Small intestine (tissue), 7 donors: Measurements from ENCODE around the gene IDH3G. TPM values are rescaled to one million over a fixed set of nuclear protein-coding genes. Genes with fewer than 3 reads are reported as not detected.

Source experiments
- DNase-seq, 2 donors: peaks; one replicate each; pipeline versions ENCODE4 v3.0.0 to v3.0.0-alpha.2; 2013
- FAIRE-seq: peaks from 2 replicates; lab custom pipeline; 2012; peaks lifted over from hg19 to GRCh38; lab: Jason Lieb, UNC
- H3K27ac ChIP-seq, 3 donors: one replicate each; pipeline ENCODE4 v1.5.1; 2013; ENCODE audit warnings: low read length in 2 of 3, mild to moderate bottlenecking in 2 of 3, control low read depth in 1 of 3, inconsistent platforms in 1 of 3, low read depth in 1 of 3, moderate library complexity in 1 of 3
- H3K27me3 ChIP-seq, 3 donors: one replicate each; pipeline ENCODE4 v1.6.1; 2013; ENCODE audit warnings: low read length in 3 of 3, inconsistent platforms in 1 of 3; ENCODE audit not compliant: control insufficient read depth in 3 of 3, insufficient read depth in 3 of 3
- H3K36me3 ChIP-seq, 3 donors: one replicate each; pipeline ENCODE4 v1.6.1; 2013; ENCODE audit warnings: low read length in 3 of 3, inconsistent platforms in 1 of 3, low read depth in 1 of 3, mild to moderate bottlenecking in 1 of 3, moderate library complexity in 1 of 3; ENCODE audit not compliant: control insufficient read depth in 3 of 3, insufficient read depth in 2 of 3
- H3K4me1 ChIP-seq, 3 donors: one replicate each; pipeline ENCODE4 v1.6.1; 2013; ENCODE audit warnings: low read length in 2 of 3, inconsistent platforms in 1 of 3, low read depth in 1 of 3, mild to moderate bottlenecking in 1 of 3, moderate library complexity in 1 of 3; ENCODE audit not compliant: control insufficient read depth in 3 of 3, insufficient read depth in 2 of 3
- H3K4me3 ChIP-seq, 3 donors: one replicate each; pipeline ENCODE4 v1.5.1; 2013; ENCODE audit warnings: low read length in 3 of 3, control low read depth in 1 of 3, inconsistent platforms in 1 of 3, low read depth in 1 of 3, mild to moderate bottlenecking in 1 of 3, moderate library complexity in 1 of 3
- H3K9me3 ChIP-seq, 2 donors: one replicate each; pipeline ENCODE4 v1.6.1; 2013; ENCODE audit warnings: low read depth in 1 of 2, low read length in 1 of 2; ENCODE audit not compliant: control insufficient read depth in 2 of 2, insufficient read depth in 1 of 2
- WGBS, 3 donors: extraction: QIAGEN DNeasy Blood & Tissue Kit; methylation state at CpG; one replicate each; pipeline ENCODE4 v1.1.7; 2013; 5-methylcytosine and 5-hydroxymethylcytosine counted together
- polyA plus RNA-seq, 4 donors: library from polyadenylated mRNA; stranded (reverse) in 3 of 4; unstranded in 1 of 4; fragments of 200-250 nt in 3 of 4; fragments of 120-200 nt in 1 of 4; gene quantifications; one replicate each; pipeline versions ENCODE4 v1.2.1 to v1.2.3, GENCODE V29; 2013
- donor health status: healthy with polysubstance abuse.
- donor health status: control.
- donor health status: control.
- donor health status: Bipolar disorder and iron deficiency.
- donor health status: healthy.

The IDH3G gene
- polyA plus RNA-seq, 4 donors: 59.9 to 114 (median 85.5) TPM

DNA sequence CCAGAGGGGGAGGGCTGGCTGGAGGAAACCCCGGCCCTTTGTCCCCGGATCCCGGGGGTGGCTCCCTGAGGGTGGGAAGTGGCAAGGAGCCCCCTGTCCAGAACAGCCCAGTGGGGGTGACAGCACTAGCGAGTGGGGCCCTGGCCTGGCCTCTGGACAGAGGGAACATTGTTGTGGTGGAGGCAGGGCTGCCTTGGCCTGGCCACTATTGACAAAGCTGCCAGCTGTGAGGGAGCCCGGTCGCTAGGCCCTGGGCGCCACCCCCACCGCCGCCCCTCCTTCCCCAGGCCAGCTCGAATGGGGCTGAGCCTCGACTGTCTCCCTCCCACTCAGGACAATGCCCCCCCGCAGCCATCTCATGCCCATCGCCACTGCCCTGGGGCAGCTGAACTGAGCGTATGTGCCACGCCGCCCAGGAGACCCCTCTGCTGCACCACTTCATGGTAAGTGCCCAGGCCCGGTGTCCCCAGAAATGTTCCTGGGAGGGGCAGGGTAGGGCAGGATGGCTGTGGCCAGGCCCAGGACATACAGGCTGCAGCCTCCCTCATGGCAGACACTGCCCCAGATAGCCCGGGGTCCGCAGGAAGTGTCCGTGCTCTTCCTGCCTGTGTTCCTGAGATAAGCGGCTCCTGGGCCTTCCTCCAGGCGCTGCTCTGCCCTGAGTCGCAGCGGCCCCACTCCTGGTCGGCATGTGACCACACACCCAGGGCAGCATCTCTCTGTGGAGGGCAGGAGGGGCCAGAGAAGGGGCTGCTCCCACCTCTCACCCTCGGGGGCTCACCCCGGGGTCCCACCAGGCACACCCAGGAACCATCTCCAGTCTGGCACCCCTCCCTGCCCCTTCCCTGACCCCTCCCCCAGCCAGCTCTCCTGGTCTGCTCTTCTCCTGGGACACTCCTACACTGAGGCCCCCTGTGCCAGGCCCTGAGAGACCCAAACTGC, 28.8 kb downstream of the IDH3G start:
- no peak for FAIRE-seq
- H3K9me3 ChIP-seq: no peaks in the 10 kb centered on the region
- H3K4me3 ChIP-seq: no peak overlapping the region
- no peaks in the 10 kb centered on the region for H3K36me3 ChIP-seq
- no peaks in the 10 kb centered on the region for H3K4me1 ChIP-seq
- WGBS, 3 donors: 67 to 83% (median 80%) methylated on average over 8 to 27 of the region's 27 CpGs
- H3K27ac ChIP-seq: peak overlapping the region in 2 of 3 donors; percentile 24 to 38
- no peak for DNase-seq
- H3K27me3 ChIP-seq: no peaks in the 10 kb centered on the region

DNA sequence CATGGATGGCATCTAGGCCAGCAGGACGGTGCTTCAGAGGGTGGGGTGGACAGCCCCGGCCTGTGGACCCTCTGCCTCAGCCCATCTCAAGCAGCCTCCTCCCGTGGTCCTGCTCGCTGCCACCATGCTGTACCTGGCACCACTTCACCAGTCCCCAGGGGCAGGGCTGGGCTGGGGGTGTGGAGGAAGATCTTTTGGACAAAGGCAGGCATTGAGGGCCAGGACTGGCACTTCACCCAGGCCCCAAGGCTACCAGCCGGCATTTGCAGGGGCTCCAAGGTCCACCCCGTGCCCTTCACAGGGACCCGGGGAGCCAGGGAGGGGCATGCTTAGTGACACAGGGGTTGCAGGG, 29.4 kb downstream of the IDH3G start:
- Histone ChIP-seq H3K4me3 (no peak overlapping the region), H3K9me3 (no peaks in the 10 kb centered on the region), H3K27ac (peak overlapping the region in 1 of 3 donors; percentile 9), H3K4me1 (no peaks in the 10 kb centered on the region), H3K36me3 (no peaks in the 10 kb centered on the region), H3K27me3 (no peaks in the 10 kb centered on the region)
- FAIRE-seq: no peak
- DNase-seq: no peak
- 29 to 86% (median 76%) methylated on average over 3 to 7 of the region's 7 CpGs for WGBS, 3 donors

DNA sequence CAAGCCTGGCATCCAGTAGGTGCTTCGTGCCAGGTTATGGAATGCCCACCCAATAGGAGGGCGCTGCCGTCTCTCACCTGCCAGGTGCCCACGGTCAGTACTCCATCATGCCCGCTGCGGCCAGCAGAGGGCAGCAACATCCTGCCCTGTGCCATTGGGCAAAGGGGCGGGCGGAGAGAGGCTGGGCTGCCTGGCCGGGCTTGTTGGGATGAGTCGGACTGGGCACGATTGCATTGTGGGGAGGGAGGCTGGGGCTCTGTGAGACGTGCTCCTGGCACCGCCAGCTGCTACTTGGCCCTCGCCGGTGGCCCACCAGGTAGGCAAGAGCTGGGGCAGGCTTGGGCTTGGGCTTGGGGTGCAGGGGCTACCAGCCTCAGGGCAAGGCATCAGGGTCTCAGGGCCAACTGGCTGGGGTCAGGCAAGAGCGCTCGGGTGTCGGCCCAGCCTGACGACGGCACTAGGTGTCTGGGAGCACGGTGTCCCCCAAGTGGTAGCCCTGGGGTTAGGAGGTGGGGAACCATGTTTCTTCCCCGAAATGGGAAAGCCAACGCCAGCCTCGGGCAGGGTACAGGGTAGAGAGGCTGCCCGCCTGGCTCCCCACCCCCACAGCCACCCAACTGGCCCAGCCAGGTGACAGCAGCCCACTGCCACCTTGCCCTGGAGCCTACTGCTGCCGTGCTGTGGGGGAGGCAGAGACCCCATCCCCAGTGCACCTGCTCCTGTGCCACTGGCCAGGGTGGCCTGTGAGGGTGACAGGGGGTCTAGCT, 30.0 kb downstream of the IDH3G start, which contains the start of gene PLXNB3:
Gene PLXNB3 (plus strand): TSS at position 261 of the 767 bp plus-strand sequence. CDS start 1,287 bp downstream, outside the sequence.
- FAIRE-seq: no peak
- Histone ChIP-seq H3K4me1 (no peaks in the 10 kb centered on the region), H3K4me3 (no peak within 1 kb of the TSS), H3K36me3 (no peaks in the 10 kb centered on the region), H3K27ac (peak within 1 kb of the TSS in 1 of 3 donors; percentile 9), H3K27me3 (no peaks in the 10 kb centered on the region), H3K9me3 (no peaks in the 10 kb centered on the region)
- 15 to 33% (median 29%) methylated on average over 17 to 26 of the region's 26 CpGs for WGBS, 3 donors
- peak; percentile 68 to 72 for DNase-seq

DNA sequence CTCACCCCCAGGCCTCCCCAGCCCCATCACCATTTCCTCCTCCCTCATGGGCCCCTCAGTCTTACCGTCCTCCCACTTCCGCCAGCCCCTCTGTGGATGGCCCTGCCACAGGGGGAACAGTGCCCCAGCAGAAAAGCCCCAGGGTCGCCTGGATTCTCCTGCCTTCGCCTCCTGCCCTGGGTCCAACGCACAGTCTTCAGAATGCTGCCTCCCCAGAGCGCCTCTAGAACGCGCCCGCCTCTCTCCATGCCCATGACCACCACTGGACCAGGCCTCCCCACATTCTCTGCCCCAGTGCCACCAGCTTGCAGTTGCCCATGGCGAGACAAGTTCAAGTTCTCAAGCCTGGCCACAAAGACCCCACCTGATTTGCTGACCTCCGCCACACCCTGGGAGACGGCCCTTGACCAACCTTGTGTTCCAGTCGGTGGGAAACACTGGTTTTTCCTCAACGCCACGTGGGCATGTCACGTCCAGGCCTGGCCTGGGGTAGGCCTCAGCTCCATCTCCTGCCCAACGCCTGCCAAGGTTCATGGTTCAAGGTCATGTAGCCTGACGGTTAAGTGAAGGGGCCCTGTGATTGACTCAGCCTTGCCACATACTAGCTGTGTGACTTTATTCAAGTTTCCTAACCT, 30.8 kb downstream of the IDH3G start:
- no peak overlapping the region for H3K4me3 ChIP-seq
- no peak overlapping the region for H3K27ac ChIP-seq
- DNase-seq: no peak
- H3K27me3 ChIP-seq: no peaks in the 10 kb centered on the region
- H3K9me3 ChIP-seq: no peaks in the 10 kb centered on the region
- H3K4me1 ChIP-seq: no peaks in the 10 kb centered on the region
- no peak for FAIRE-seq
- H3K36me3 ChIP-seq: no peaks in the 10 kb centered on the region
- WGBS, 3 donors: 70 to 86% (median 74%) methylated on average over 12 to 18 of the region's 18 CpGs

DNA sequence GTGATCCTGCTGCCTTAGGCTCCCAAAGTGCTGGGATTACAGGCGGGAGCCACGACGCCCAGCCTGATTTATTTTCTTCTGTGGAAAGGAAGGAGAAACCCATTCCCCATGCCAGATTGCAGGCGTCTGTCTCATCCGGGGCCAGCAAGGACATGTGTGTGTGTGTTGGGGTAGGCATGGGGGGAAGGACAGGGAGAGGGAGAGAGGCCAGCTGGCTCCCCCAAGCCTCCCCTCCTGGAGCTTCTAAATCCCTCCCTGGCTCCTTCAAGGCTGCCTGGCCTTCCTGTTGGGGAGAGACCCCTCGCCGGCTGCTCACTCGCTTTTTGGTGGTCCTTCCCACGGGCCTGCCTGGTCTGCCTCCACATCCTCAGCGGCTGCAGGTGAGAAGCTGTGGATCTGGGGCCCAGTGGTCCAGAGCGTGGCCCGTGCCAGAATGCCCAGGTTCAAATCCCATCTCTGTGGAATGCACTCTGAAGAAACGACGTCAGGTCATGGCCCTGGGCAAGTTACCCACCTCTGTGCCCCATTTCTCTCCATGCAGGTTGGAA, 31.5 kb downstream of the IDH3G start:
- FAIRE-seq (no peak), DNase-seq (no peak)
- no peak overlapping the region for H3K27ac ChIP-seq
- no peaks in the 10 kb centered on the region for H3K27me3 ChIP-seq
- H3K36me3 ChIP-seq: no peaks in the 10 kb centered on the region
- H3K4me3 ChIP-seq: no peak overlapping the region
- no peaks in the 10 kb centered on the region for H3K4me1 ChIP-seq
- no peaks in the 10 kb centered on the region for H3K9me3 ChIP-seq
- 83 to 87% (median 84%) methylated on average over 12 to 14 of the region's 14 CpGs for WGBS, 3 donors

DNA sequence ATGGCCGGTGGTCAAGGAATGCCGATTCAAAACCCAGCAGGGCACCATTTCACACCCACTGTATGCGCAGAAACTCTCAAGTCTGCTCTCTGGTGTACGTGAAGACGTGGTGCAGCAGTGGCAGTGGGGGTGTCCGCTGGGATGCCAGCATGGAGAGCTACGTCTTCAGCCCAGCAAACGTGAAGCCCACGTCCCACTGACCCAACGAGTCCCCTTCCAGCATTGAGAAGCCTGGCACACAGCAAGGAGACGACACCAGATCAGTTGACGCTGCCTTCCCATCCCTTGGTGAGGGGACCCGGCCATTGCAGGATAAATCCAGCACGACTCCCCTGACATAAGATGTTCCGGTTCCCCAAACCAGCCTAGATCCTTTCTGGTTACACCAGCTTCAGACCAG, 32.3 kb downstream of the IDH3G start:
- Histone ChIP-seq H3K4me3 (no peak overlapping the region), H3K27ac (no peak overlapping the region), H3K27me3 (no peaks in the 10 kb centered on the region), H3K4me1 (no peaks in the 10 kb centered on the region), H3K9me3 (no peaks in the 10 kb centered on the region), H3K36me3 (no peaks in the 10 kb centered on the region)
- no peak for DNase-seq
- no peak for FAIRE-seq
- WGBS, 3 donors: 83 to 86% (median 84%) methylated on average over 14 to 15 of the region's 15 CpGs

DNA sequence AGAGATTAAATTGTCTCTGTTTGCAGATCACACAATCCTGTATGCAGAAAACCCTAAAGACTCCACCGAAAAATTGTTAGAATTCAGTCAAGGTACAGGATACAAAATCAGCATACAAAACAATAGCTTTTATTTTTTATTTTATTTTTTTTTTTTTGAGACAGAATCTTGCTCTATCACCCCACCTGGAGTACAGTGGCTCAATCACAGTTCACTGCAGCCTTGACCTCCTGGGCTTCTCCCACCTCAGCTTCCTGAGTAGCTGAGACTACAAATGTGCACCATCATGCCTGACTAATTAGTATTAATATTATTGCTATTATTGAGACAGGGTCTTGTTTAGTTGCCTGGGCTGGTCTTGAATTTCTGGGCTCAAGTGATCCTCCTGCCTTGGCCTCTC, 39.0 kb downstream of the IDH3G start:
- Histone ChIP-seq H3K4me1 (no peaks in the 10 kb centered on the region), H3K36me3 (no peaks in the 10 kb centered on the region), H3K27me3 (no peaks in the 10 kb centered on the region), H3K27ac (no peak overlapping the region), H3K4me3 (no peak overlapping the region), H3K9me3 (no peaks in the 10 kb centered on the region)
- DNase-seq: no peak
- no peak for FAIRE-seq
- 73 to 91% (median 90%) methylated on average over 1 of the region's 1 CpG for WGBS, 3 donors
